Memory B cell (primary cell): ENCODE data around the gene HEXD.
"Not testable (repeated sequence)": the region's sequence is repeated elsewhere in the genome, so short reads cannot be mapped to it uniquely, and the experiment has no call there.

ENCODE experiments used
- ATAC-seq: fragments of 150-1000 bp; cut with Tn5 transposase; 2 replicates; pipeline ENCODE4 v1.10.0; 2021; ENCODE audit warnings: low read depth, mild to moderate bottlenecking, moderate library complexity
- DNase-seq, 2 donors: peaks; one replicate each; pipeline ENCODE4 v3.0.0; 2022; ENCODE audit warnings: low spot score in 2 of 2
- H3K27ac Mint-ChIP-seq: one replicate; pipeline ENCODE4 v1.8.0; 2022; ENCODE audit warnings: mild to moderate bottlenecking, moderate library complexity, mixed read lengths
- H3K27me3 Mint-ChIP-seq: one replicate; pipeline ENCODE4 v1.8.0; 2022; ENCODE audit warnings: mixed read lengths
- H3K36me3 Mint-ChIP-seq: one replicate; pipeline ENCODE4 v1.8.0; 2022; ENCODE audit warnings: mild to moderate bottlenecking, mixed read lengths
- H3K4me1 Mint-ChIP-seq: one replicate; pipeline ENCODE4 v1.8.0; 2022; ENCODE audit warnings: mixed read lengths
- H3K4me3 Mint-ChIP-seq: one replicate; pipeline ENCODE4 v1.8.0; 2022; ENCODE audit warnings: mild to moderate bottlenecking, moderate library complexity, mixed read lengths
- H3K9me3 Mint-ChIP-seq: one replicate; pipeline ENCODE4 v1.8.0; 2022; ENCODE audit warnings: mixed read lengths

The HEXD gene

GRCh38 chr17:82411396-82412053 lies 6.6 kb upstream of the HEXD start:
- ATAC-seq, result no peak
- no peaks in the 10 kb centered on the region for H3K9me3 Mint-ChIP-seq
- H3K36me3 Mint-ChIP-seq, result peaks cover 11% of the 10 kb centered on the region
- H3K27me3 Mint-ChIP-seq, result no peaks in the 10 kb centered on the region
- H3K27ac Mint-ChIP-seq, result no peak overlapping the region
- peaks cover 8% of the 10 kb centered on the region for H3K4me1 Mint-ChIP-seq
- H3K4me3 Mint-ChIP-seq, result no peak overlapping the region
- no peak for DNase-seq

GRCh38 chr17:82412081-82412480 lies 6.1 kb upstream of the HEXD start:
- H3K36me3 Mint-ChIP-seq, result peaks cover 11% of the 10 kb centered on the region
- DNase-seq, H3K4me3 Mint-ChIP-seq, H3K27me3 Mint-ChIP-seq, H3K9me3 Mint-ChIP-seq, ATAC-seq, H3K4me1 Mint-ChIP-seq, H3K27ac Mint-ChIP-seq: not testable (repeated sequence)

- peaks cover 8% of the 10 kb centered on the region for H3K4me1 Mint-ChIP-seq
- ATAC-seq (no peak), DNase-seq (no peak)
- H3K27me3 Mint-ChIP-seq, result no peaks in the 10 kb centered on the region
- peaks cover 9% of the 10 kb centered on the region for H3K36me3 Mint-ChIP-seq
- H3K9me3 Mint-ChIP-seq, result no peaks in the 10 kb centered on the region
- H3K27ac Mint-ChIP-seq, result no peak overlapping the region
- H3K4me3 Mint-ChIP-seq, result no peak overlapping the region
Measured at GRCh38 chr17:82412535-82413520, 5.3 kb upstream of the HEXD start.

- ATAC-seq (peak; percentile 16), DNase-seq (peak; percentile 52 to 62)
- H3K9me3 Mint-ChIP-seq, result no peaks in the 10 kb centered on the region
- H3K27ac Mint-ChIP-seq, result no peak overlapping the region
- no peak overlapping the region for H3K4me3 Mint-ChIP-seq
- H3K36me3 Mint-ChIP-seq, result peaks cover 4% of the 10 kb centered on the region
- no peaks in the 10 kb centered on the region for H3K27me3 Mint-ChIP-seq
- H3K4me1 Mint-ChIP-seq, result peaks cover 7% of the 10 kb centered on the region
Measured at GRCh38 chr17:82414548-82415281, 3.4 kb upstream of the HEXD start.

- H3K4me1 Mint-ChIP-seq, result peaks cover 9% of the 10 kb centered on the region
- H3K36me3 Mint-ChIP-seq, result peaks cover 9% of the 10 kb centered on the region
- H3K4me3 Mint-ChIP-seq, result no peak overlapping the region
- no peak for DNase-seq
- no peaks in the 10 kb centered on the region for H3K9me3 Mint-ChIP-seq
- no peak for ATAC-seq
- no peak overlapping the region for H3K27ac Mint-ChIP-seq
- no peaks in the 10 kb centered on the region for H3K27me3 Mint-ChIP-seq
Measured at GRCh38 chr17:82415336-82415735, 2.8 kb upstream of the HEXD start.

GRCh38 chr17:82415786-82416185 lies 2.4 kb upstream of the HEXD start:
- no peak for ATAC-seq
- H3K4me1 Mint-ChIP-seq, result peaks cover 9% of the 10 kb centered on the region
- H3K4me3 Mint-ChIP-seq, result no peak overlapping the region
- no peaks in the 10 kb centered on the region for H3K9me3 Mint-ChIP-seq
- H3K27me3 Mint-ChIP-seq, result no peaks in the 10 kb centered on the region
- peaks cover 9% of the 10 kb centered on the region for H3K36me3 Mint-ChIP-seq
- DNase-seq, result no peak
- H3K27ac Mint-ChIP-seq, result no peak overlapping the region

GRCh38 chr17:82416264-82416663 lies 1.9 kb upstream of the HEXD start:
- Mint-ChIP-seq H3K4me3 (no peak overlapping the region), H3K4me1 (peaks cover 9% of the 10 kb centered on the region), H3K27ac (no peak overlapping the region), H3K27me3 (no peaks in the 10 kb centered on the region), H3K9me3 (no peaks in the 10 kb centered on the region), H3K36me3 (peaks cover 14% of the 10 kb centered on the region)
- DNase-seq (no peak), ATAC-seq (no peak)

GRCh38 chr17:82416771-82417170 lies 1.4 kb upstream of the HEXD start:
- no peak for DNase-seq
- Mint-ChIP-seq H3K36me3 (peaks cover 17% of the 10 kb centered on the region), H3K27me3 (no peaks in the 10 kb centered on the region), H3K27ac (no peak overlapping the region), H3K4me3 (no peak overlapping the region), H3K9me3 (no peaks in the 10 kb centered on the region), H3K4me1 (peaks cover 9% of the 10 kb centered on the region)
- ATAC-seq, result no peak

GRCh38 chr17:82419540-82419939 lies 1.4 kb downstream of the HEXD start:
- H3K27me3 Mint-ChIP-seq, result no peaks in the 10 kb centered on the region
- peak overlapping the region; percentile 11 for H3K27ac Mint-ChIP-seq
- H3K9me3 Mint-ChIP-seq, result peaks cover 2% of the 10 kb centered on the region
- ATAC-seq (no peak), DNase-seq (no peak)
- H3K4me1 Mint-ChIP-seq, result peaks cover 10% of the 10 kb centered on the region
- peaks cover 25% of the 10 kb centered on the region for H3K36me3 Mint-ChIP-seq
- peak overlapping the region; percentile 80 for H3K4me3 Mint-ChIP-seq

- H3K27me3 Mint-ChIP-seq, result no peaks in the 10 kb centered on the region
- peaks cover 16% of the 10 kb centered on the region for H3K4me1 Mint-ChIP-seq
- DNase-seq (peak in 1 of 2 donors; percentile 38), ATAC-seq (peak; percentile 48)
- peaks cover 2% of the 10 kb centered on the region for H3K9me3 Mint-ChIP-seq
- H3K4me3 Mint-ChIP-seq, result no peak overlapping the region
- peaks cover 37% of the 10 kb centered on the region for H3K36me3 Mint-ChIP-seq
- no peak overlapping the region for H3K27ac Mint-ChIP-seq
Measured at GRCh38 chr17:82424001-82424862, 6.1 kb downstream of the HEXD start.

- Mint-ChIP-seq H3K4me1 (peaks cover 19% of the 10 kb centered on the region), H3K27ac (no peak overlapping the region), H3K4me3 (no peak overlapping the region), H3K27me3 (no peaks in the 10 kb centered on the region), H3K9me3 (peaks cover 2% of the 10 kb centered on the region), H3K36me3 (peaks cover 41% of the 10 kb centered on the region)
- ATAC-seq (no peak), DNase-seq (no peak)
Measured at GRCh38 chr17:82424863-82425159, 6.7 kb downstream of the HEXD start.

GRCh38 chr17:82428546-82428945 lies 10.4 kb downstream of the HEXD start:
- Mint-ChIP-seq H3K9me3 (no peaks in the 10 kb centered on the region), H3K27me3 (no peaks in the 10 kb centered on the region), H3K27ac (no peak overlapping the region), H3K36me3 (peaks cover 22% of the 10 kb centered on the region), H3K4me3 (peak overlapping the region; percentile 91), H3K4me1 (peaks cover 21% of the 10 kb centered on the region)
- ATAC-seq (no peak), DNase-seq (no peak)

GRCh38 chr17:82429824-82430223 lies 11.7 kb downstream of the HEXD start:
- Mint-ChIP-seq H3K36me3 (peaks cover 21% of the 10 kb centered on the region), H3K27ac (peak overlapping the region; percentile 91), H3K4me3 (peak overlapping the region; percentile 91), H3K9me3 (no peaks in the 10 kb centered on the region), H3K27me3 (no peaks in the 10 kb centered on the region), H3K4me1 (peaks cover 22% of the 10 kb centered on the region)
- ATAC-seq (peak; percentile 32), DNase-seq (no peak)
